GM10266 (cell line): ENCODE measurements around the gene KCNIP4.

Source experiments
- DNase-seq: peaks from one replicate; pipeline ENCODE4 v3.0.0; 2012; ENCODE audit errors: extremely low spot score
- TF ChIP-seq, protein P1 (sequence below): IDR thresholded peaks from 2 replicates; pipeline ENCODE4 v1.5.1; 2012; ENCODE audit warnings: mild to moderate bottlenecking, low read depth; ENCODE audit not compliant: control insufficient read depth, insufficient read depth; ENCODE audit errors: missing control alignments

KCNIP4 gene

DNA sequence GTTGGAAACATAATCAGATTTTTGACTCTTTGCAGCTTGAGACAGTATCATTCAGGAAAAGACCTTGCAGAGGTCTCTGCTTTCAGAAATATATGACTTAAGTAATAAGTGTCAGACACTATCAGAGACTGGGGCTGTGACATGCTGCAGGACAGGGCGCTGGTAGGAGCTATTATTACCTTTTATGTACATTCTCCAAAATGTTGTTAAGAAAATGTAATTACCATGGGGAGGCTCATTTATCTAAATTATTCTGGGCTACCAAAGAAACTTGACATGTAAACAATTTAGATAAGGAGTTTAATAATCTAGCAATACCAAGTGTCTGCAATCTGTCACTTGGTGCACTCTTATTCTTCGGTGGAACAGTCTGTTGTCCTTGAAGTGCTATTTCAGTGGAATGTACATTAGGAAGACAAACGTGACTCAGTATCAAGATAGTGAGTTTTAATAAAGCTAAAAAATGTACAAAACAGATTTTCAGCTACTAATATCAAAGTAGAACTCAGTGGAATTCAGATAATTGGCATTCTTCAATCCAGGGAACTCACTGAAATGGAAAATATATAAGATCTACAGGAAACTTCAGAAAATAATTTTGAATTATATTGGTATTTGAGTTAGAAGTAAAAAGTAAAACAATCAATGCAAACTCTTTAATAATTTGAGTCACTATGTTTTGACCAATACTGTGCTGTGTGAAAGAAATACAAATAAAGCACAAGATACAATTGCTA, 214.5 kb downstream of the KCNIP4 start:
- TF ChIP-seq, protein P1, sequence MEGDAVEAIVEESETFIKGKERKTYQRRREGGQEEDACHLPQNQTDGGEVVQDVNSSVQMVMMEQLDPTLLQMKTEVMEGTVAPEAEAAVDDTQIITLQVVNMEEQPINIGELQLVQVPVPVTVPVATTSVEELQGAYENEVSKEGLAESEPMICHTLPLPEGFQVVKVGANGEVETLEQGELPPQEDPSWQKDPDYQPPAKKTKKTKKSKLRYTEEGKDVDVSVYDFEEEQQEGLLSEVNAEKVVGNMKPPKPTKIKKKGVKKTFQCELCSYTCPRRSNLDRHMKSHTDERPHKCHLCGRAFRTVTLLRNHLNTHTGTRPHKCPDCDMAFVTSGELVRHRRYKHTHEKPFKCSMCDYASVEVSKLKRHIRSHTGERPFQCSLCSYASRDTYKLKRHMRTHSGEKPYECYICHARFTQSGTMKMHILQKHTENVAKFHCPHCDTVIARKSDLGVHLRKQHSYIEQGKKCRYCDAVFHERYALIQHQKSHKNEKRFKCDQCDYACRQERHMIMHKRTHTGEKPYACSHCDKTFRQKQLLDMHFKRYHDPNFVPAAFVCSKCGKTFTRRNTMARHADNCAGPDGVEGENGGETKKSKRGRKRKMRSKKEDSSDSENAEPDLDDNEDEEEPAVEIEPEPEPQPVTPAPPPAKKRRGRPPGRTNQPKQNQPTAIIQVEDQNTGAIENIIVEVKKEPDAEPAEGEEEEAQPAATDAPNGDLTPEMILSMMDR: no peak
- DNase-seq: no peak

- TF ChIP-seq, protein P1: no peak
- no peak for DNase-seq
Measured at GRCh38 chr4:21728304-21728703, 220.3 kb downstream of the KCNIP4 start.

GRCh38 chr4:21726255-21726815, 222.2 kb downstream of the KCNIP4 start:
- TF ChIP-seq, protein P1: no peak
- no peak for DNase-seq

DNA sequence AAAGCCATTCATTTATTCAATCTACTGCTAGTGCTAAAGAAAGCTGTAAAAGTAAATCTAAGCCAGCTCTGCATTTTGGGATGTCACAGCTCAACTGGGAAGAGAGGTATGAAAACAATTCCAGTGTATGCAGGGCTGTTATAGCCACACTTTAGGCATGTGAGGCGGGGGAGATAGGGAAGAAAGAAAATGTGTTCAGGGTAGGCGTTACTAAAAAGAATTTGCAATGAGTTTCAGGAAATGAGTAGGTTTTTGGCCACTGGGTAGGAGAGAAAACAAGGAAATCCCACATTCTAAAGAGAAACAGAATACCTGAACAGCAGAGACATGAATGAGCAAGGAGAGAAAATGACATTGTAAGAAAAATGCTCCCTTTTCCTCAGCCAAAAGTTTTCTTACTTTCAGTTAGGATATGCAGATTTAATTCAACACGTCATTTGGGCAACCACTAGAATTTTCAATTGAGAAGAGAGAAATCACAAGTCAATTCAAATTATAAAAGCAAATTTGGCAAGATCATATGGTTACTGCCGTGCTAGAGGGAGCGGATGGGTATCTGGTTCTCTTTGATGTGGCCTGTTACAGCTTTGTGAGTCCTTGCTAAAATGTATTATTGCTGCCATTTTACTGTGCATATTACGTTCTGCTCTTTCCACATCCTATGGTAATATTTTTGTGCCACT, 226.3 kb downstream of the KCNIP4 start:
- no peak for DNase-seq
- TF ChIP-seq, protein P1: no peak

DNA sequence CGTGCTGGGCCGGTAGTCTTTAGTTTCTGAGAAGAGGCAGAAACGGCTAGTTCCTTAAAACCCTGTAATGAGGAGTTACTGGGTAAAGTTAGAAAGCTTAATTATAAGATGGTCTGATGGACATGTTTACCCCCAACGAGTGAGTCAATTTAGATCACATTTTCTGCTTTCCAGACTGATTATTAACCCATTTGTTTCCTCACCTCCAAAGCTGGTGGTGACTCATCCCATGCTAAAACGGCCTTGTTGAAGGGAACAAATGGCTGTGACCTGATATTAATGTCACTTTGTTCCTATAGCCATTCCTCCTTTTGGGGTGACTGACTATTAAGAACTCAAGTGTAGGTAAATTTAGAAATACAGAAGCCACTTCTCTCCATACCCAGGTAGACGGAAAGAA, 232.0 kb downstream of the KCNIP4 start:
- DNase-seq: no peak
- TF ChIP-seq, protein P1: no peak

GRCh38 chr4:21710179-21710835, 238.3 kb downstream of the KCNIP4 start:
- no peak for DNase-seq
- TF ChIP-seq, protein P1: no peak
